ENCODE measurements around the gene YTHDC1. TPM values are rescaled to one million over a fixed set of nuclear protein-coding genes. Genes with fewer than 3 reads are reported as not detected.

Gene YTHDC1
- polyA plus RNA-seq, 1 donor from 2014 or later: 139 TPM

- no peaks in the 10 kb centered on the region for H3K9me2 ChIP-seq (ENCODE audit: insufficient read depth, low read length)
- H3F3A ChIP-seq (ENCODE audit: insufficient read depth, low read length, poor library complexity, severe bottlenecking): peaks cover 3% of the 10 kb centered on the region
- peaks cover 90% of the 10 kb centered on the region for H3K79me2 ChIP-seq (replicated peaks; ENCODE audit: insufficient read depth, low read length)
- peak overlapping the region; percentile 24 for H3K4me3 ChIP-seq (ENCODE audit: low read length)
- TF ChIP-seq CTCF (IDR thresholded peaks at IDR 0.05; ENCODE audit: poor library complexity, severe bottlenecking): no peak
- TF ChIP-seq POLR2AphosphoS5 (IDR thresholded peaks at IDR 0.05): no peak
- TF ChIP-seq TAF1 (IDR thresholded peaks at IDR 0.05; ENCODE audit: low read depth): no peak
- TF ChIP-seq RAD21 (conservative IDR thresholded peaks at IDR 0.05): no peak
- TF ChIP-seq EP300 (conservative IDR thresholded peaks at IDR 0.05; ENCODE audit: poor library complexity, severe bottlenecking): no peak
- TF ChIP-seq EZH2 (IDR thresholded peaks at IDR 0.05; ENCODE audit: borderline replicate concordance, insufficient read depth, low read length, poor library complexity, severe bottlenecking): no peak
- TF ChIP-seq REST (IDR thresholded peaks at IDR 0.05; ENCODE audit: borderline replicate concordance): no peak
- no peak overlapping the region for H3K9ac ChIP-seq (ENCODE audit: low read length)
- no peak overlapping the region for H3K27ac ChIP-seq (ENCODE audit: low read length)
- H3K9me3 ChIP-seq (ENCODE audit: low read length): no peaks in the 10 kb centered on the region
- H3K4me2 ChIP-seq (ENCODE audit: low read length): no peak overlapping the region
- no peaks in the 10 kb centered on the region for H3K36me3 ChIP-seq (ENCODE audit: insufficient read depth, low read length)
- H4K20me1 ChIP-seq (ENCODE audit: insufficient read depth): peaks cover 25% of the 10 kb centered on the region
- H2AFZ ChIP-seq (ENCODE audit: low read depth, low read length): no peak overlapping the region
- no peaks in the 10 kb centered on the region for H3K27me3 ChIP-seq (ENCODE audit: insufficient read depth, low read depth, low read length)
These were observed 7.8 kb downstream of the YTHDC1 start for GRCh38 chr4:68342134-68342533.

DNA sequence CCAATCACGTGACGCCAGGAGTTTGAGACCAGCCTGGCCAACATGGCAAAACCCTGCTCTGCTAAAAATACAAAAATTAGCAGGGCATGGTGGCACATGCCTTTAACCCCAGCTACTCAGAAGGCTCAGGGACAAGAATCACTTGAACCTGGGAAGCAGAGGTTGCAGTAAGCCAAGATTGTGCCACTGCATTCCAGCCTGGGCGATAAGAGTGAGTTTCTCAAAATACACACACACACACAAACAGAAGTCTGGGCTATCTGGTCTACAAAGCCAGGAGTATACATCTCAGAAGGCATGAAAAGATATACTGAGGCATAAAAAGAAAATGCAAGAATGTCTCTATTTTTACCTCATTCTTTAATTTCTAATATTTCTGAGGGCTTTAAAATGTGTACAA, 11.3 kb downstream of the YTHDC1 start:
- H3K4me2 ChIP-seq (ENCODE audit: low read length): no peak overlapping the region
- H3K79me2 ChIP-seq (replicated peaks; ENCODE audit: insufficient read depth, low read length): peaks cover 63% of the 10 kb centered on the region
- H3K4me3 ChIP-seq (ENCODE audit: low read length): no peak overlapping the region
- H3K9ac ChIP-seq (ENCODE audit: low read length): no peak overlapping the region
- peaks cover 6% of the 10 kb centered on the region for H3K36me3 ChIP-seq (ENCODE audit: insufficient read depth, low read length)
- peaks cover 3% of the 10 kb centered on the region for H3F3A ChIP-seq (ENCODE audit: insufficient read depth, low read length, poor library complexity, severe bottlenecking)
- H3K27me3 ChIP-seq (ENCODE audit: insufficient read depth, low read depth, low read length): no peaks in the 10 kb centered on the region
- no peak overlapping the region for H3K27ac ChIP-seq (ENCODE audit: low read length)
- no peaks in the 10 kb centered on the region for H3K9me2 ChIP-seq (ENCODE audit: insufficient read depth, low read length)
- no peaks in the 10 kb centered on the region for H3K9me3 ChIP-seq (ENCODE audit: low read length)
- no peak for TF ChIP-seq POLR2AphosphoS5 (IDR thresholded peaks at IDR 0.05)
- TF ChIP-seq TAF1 (IDR thresholded peaks at IDR 0.05; ENCODE audit: low read depth): no peak
- TF ChIP-seq SMC3 (conservative IDR thresholded peaks at IDR 0.05; ENCODE audit: poor library complexity): no peak
- no peak for TF ChIP-seq MXI1 (conservative IDR thresholded peaks at IDR 0.05; ENCODE audit: poor library complexity, severe bottlenecking)
- no peak for TF ChIP-seq REST (IDR thresholded peaks at IDR 0.05; ENCODE audit: borderline replicate concordance)
- no peak for TF ChIP-seq CTCF (IDR thresholded peaks at IDR 0.05; ENCODE audit: poor library complexity, severe bottlenecking)
- TF ChIP-seq EP300 (conservative IDR thresholded peaks at IDR 0.05; ENCODE audit: poor library complexity, severe bottlenecking): no peak
- TF ChIP-seq EZH2 (IDR thresholded peaks at IDR 0.05; ENCODE audit: borderline replicate concordance, insufficient read depth, low read length, poor library complexity, severe bottlenecking): no peak
- TF ChIP-seq RAD21 (conservative IDR thresholded peaks at IDR 0.05): no peak
- H2AFZ ChIP-seq (ENCODE audit: low read depth, low read length): no peak overlapping the region
- H4K20me1 ChIP-seq (ENCODE audit: insufficient read depth): peaks cover 12% of the 10 kb centered on the region

All from neural cell (in vitro differentiated cells).